ENCODE measurements around the gene NLRC5. TPM values are rescaled to one million over a fixed set of nuclear protein-coding genes. Genes with fewer than 3 reads are reported as not detected.

NLRC5 gene, protein sequence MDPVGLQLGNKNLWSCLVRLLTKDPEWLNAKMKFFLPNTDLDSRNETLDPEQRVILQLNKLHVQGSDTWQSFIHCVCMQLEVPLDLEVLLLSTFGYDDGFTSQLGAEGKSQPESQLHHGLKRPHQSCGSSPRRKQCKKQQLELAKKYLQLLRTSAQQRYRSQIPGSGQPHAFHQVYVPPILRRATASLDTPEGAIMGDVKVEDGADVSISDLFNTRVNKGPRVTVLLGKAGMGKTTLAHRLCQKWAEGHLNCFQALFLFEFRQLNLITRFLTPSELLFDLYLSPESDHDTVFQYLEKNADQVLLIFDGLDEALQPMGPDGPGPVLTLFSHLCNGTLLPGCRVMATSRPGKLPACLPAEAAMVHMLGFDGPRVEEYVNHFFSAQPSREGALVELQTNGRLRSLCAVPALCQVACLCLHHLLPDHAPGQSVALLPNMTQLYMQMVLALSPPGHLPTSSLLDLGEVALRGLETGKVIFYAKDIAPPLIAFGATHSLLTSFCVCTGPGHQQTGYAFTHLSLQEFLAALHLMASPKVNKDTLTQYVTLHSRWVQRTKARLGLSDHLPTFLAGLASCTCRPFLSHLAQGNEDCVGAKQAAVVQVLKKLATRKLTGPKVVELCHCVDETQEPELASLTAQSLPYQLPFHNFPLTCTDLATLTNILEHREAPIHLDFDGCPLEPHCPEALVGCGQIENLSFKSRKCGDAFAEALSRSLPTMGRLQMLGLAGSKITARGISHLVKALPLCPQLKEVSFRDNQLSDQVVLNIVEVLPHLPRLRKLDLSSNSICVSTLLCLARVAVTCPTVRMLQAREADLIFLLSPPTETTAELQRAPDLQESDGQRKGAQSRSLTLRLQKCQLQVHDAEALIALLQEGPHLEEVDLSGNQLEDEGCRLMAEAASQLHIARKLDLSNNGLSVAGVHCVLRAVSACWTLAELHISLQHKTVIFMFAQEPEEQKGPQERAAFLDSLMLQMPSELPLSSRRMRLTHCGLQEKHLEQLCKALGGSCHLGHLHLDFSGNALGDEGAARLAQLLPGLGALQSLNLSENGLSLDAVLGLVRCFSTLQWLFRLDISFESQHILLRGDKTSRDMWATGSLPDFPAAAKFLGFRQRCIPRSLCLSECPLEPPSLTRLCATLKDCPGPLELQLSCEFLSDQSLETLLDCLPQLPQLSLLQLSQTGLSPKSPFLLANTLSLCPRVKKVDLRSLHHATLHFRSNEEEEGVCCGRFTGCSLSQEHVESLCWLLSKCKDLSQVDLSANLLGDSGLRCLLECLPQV (N-terminal part only)
- total RNA-seq, result 100 to 1,000 TPM; 142 to 151 TPM

GRCh38 chr16:56988948-56989945 is at the start of gene NLRC5:
Gene NLRC5, plus strand, starts transcription at chr16:56989557. Its CDS starts 31,156 bp downstream, at chr16:57020713.
- Mint-ChIP-seq H3K9me3 (no peaks in the 10 kb centered on the region), H3K4me3 (peak within 1 kb of the TSS; percentile 99), H3K27ac (peak within 1 kb of the TSS; percentile 99), H3K27me3 (no peaks in the 10 kb centered on the region), H3K36me3 (peaks cover 82% of the 10 kb centered on the region), H3K4me1 (peaks cover 64% of the 10 kb centered on the region)
- DNase-seq, result peak; percentile 95

DNA sequence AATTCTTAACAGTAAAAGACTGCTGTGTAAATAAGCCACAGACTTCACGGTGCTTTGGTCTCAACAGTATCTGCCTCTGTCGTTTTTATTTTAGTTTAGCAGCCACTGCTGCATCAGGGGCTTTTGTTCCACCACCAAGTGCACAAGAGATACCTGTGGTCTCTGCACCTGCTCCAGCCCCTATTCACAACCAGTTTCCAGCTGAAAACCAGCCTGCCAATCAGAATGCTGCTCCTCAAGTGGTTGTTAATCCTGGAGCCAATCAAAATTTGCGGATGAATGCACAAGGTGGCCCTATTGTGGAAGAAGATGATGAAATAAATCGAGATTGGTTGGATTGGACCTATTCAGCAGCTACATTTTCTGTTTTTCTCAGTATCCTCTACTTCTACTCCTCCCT is 49.6 kb upstream of the NLRC5 start:
- Mint-ChIP-seq H3K9me3 (no peaks in the 10 kb centered on the region), H3K4me3 (peak overlapping the region; percentile 16), H3K27ac (peak overlapping the region; percentile 97), H3K4me1 (peaks cover 91% of the 10 kb centered on the region), H3K36me3 (peaks cover 90% of the 10 kb centered on the region), H3K27me3 (no peaks in the 10 kb centered on the region)
- no peak for DNase-seq

GRCh38 chr16:56941092-56941491 is 48.3 kb upstream of the NLRC5 start:
- peaks cover 86% of the 10 kb centered on the region for H3K36me3 Mint-ChIP-seq
- DNase-seq, result no peak
- no peak overlapping the region for H3K4me3 Mint-ChIP-seq
- no peaks in the 10 kb centered on the region for H3K9me3 Mint-ChIP-seq
- no peaks in the 10 kb centered on the region for H3K27me3 Mint-ChIP-seq
- peaks cover 87% of the 10 kb centered on the region for H3K4me1 Mint-ChIP-seq
- peak overlapping the region; percentile 97 for H3K27ac Mint-ChIP-seq

DNA sequence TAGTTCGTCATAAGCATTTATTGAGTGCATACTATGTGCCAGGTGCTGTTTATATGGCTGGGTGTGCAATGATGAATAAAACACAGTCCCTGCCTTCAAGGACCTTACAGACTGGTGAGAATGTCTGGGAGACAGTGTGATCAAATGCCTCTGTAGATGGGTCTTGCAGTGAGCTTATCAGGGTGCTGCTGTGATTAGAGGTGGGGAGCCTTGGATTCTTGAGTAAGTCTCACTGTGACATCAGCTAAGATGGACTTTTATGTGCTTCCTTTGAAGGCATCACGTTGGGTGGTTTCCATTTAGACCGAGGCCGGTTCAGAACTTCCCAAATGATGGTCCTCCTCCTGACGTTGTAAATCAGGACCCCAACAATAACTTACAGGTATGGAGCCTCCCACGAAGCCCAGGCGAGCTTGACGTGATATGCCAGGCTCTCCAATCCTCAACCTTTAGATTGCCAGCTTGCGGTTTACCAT is 47.5 kb upstream of the NLRC5 start:
- no peaks in the 10 kb centered on the region for H3K27me3 Mint-ChIP-seq
- peak overlapping the region; percentile 63 for H3K27ac Mint-ChIP-seq
- peaks cover 82% of the 10 kb centered on the region for H3K36me3 Mint-ChIP-seq
- H3K4me1 Mint-ChIP-seq, result peaks cover 83% of the 10 kb centered on the region
- no peaks in the 10 kb centered on the region for H3K9me3 Mint-ChIP-seq
- no peak for DNase-seq
- H3K4me3 Mint-ChIP-seq, result no peak overlapping the region

DNA sequence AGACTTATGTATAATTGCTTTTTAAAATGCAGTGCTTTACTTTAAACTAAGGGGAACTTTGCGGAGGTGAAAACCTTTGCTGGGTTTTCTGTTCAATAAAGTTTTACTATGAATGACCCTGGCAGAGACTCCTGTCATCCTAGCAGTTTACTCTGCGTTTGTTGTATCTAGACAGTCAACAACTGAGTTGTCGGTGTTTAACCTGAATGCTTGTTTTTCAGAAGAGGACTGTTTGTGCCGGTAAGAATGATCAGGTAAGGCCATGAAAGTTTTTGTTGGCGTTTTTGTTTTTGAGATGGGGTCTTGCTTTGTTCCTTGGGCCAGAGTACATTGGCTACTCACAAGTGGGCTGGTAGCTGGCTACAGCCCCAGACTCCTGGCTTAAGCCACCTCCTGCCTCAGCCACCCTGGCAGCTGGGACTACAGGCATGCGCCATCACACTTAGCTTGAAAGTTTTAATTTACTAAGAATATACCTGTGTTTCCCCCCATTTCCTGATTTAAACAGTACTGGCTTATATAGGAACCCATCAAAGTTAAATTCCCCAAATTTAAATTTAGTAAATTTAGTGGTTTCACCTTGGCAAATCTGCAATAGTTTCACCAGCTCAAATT is 45.5 kb upstream of the NLRC5 start:
- H3K9me3 Mint-ChIP-seq, result no peaks in the 10 kb centered on the region
- DNase-seq, result no peak
- H3K27ac Mint-ChIP-seq, result peak overlapping the region; percentile 87
- H3K36me3 Mint-ChIP-seq, result peaks cover 64% of the 10 kb centered on the region
- H3K4me3 Mint-ChIP-seq, result no peak overlapping the region
- H3K27me3 Mint-ChIP-seq, result no peaks in the 10 kb centered on the region
- H3K4me1 Mint-ChIP-seq, result peaks cover 66% of the 10 kb centered on the region

DNA sequence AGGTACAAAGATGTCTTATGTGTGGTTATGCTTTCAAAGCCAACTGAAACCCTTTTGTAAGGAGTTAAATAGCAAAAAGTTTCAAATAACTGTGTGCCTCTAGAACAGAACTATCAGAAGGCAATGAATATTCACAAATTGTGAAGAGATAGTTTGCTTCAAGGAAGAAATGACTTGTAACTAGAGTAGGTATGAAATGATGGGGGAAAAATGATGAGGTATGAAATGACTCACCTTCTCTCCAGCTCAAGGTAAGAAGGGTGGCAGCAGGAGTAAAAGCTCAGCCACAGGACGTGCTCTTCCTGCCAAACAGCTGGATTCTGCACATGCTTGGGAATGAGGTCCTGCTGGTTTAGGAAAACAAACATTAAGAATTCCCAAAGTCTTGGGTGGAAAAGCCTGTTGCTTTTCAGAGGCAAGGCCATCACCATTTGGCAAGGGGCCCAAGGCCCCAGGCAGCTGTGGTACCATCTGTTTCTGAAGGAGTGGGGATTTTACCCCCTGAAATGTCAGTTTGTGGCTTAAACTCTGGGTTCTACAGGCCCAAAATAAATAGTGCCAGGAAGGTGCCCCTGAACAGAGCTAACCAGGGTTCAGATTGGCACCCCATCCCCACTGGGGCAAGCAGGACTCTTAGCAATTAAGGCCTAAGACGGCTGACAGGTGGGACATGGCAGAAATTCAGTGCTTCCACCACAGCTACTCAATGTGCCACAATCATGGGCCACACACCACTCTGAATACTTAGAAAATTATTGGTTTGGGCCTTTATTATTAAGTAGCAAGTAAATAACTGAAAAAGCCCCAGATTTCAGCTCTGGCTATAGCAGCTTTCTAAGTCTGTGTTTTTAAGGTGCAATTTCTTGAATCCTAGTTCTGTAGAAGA is 44.2 kb upstream of the NLRC5 start:
- Mint-ChIP-seq H3K9me3 (no peaks in the 10 kb centered on the region), H3K4me1 (peaks cover 52% of the 10 kb centered on the region), H3K36me3 (peaks cover 51% of the 10 kb centered on the region), H3K27me3 (no peaks in the 10 kb centered on the region), H3K4me3 (peak overlapping the region; percentile 32), H3K27ac (peak overlapping the region; percentile 87)
- peak; percentile 27 for DNase-seq

- no peak for DNase-seq
- Mint-ChIP-seq H3K4me3 (no peak overlapping the region), H3K27me3 (no peaks in the 10 kb centered on the region), H3K36me3 (peaks cover 44% of the 10 kb centered on the region), H3K27ac (peak overlapping the region; percentile 62), H3K4me1 (peaks cover 52% of the 10 kb centered on the region), H3K9me3 (no peaks in the 10 kb centered on the region)
Observed at GRCh38 chr16:56945847-56946527, 43.4 kb upstream of the NLRC5 start.

DNA sequence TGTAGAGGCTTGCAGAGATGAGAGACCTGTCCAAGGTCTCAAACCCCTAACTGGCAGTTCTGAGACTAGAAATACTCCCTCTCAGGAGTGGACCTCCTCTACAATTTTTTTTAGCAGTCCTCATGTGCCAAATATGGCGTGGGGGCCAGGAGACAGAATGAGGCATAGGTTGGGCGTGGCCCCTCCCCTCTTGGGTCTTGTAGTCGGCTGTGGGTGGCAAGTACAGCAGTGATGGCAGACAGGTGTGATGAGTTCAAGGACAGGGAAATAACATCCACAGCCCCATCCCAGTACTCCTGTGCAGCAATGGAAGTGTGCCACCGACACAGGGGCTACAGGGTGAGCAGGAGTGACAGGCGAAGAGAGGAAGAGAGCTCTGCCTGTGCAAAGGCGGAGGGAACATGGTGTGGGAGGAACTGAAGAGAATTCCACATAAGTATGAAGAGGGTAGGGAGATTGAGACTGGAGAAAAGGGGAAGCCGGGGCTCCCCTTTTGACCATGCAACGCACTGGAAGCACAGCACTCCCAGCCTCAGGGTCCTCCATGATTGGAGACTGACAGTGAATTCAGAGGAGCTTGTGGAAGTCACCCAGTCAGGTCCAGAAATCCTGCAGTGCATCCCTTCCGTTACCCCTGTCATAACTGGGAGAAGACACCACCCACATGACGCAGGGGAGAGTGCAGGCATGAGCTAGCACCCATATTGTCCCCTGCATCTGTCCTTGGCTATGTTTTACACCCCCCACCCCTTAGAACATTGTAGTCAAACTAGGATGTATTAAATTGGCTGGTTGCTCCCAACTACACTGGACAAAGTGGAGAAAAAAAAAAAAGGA is 42.4 kb upstream of the NLRC5 start:
- Mint-ChIP-seq H3K4me3 (no peak overlapping the region), H3K36me3 (peaks cover 37% of the 10 kb centered on the region), H3K27me3 (no peaks in the 10 kb centered on the region), H3K27ac (peak overlapping the region; percentile 32), H3K9me3 (no peaks in the 10 kb centered on the region), H3K4me1 (peaks cover 51% of the 10 kb centered on the region)
- no peak for DNase-seq

GRCh38 chr16:56947604-56947995 is 41.8 kb upstream of the NLRC5 start:
- Mint-ChIP-seq H3K4me1 (peaks cover 46% of the 10 kb centered on the region), H3K9me3 (no peaks in the 10 kb centered on the region), H3K27me3 (no peaks in the 10 kb centered on the region), H3K4me3 (no peak overlapping the region), H3K27ac (peak overlapping the region; percentile 26), H3K36me3 (peaks cover 32% of the 10 kb centered on the region)
- DNase-seq, result no peak

- DNase-seq, result no peak
- H3K4me3 Mint-ChIP-seq, result no peak overlapping the region
- H3K36me3 Mint-ChIP-seq, result peaks cover 25% of the 10 kb centered on the region
- H3K4me1 Mint-ChIP-seq, result peaks cover 40% of the 10 kb centered on the region
- H3K27me3 Mint-ChIP-seq, result no peaks in the 10 kb centered on the region
- no peak overlapping the region for H3K27ac Mint-ChIP-seq
- H3K9me3 Mint-ChIP-seq, result no peaks in the 10 kb centered on the region
Observed at GRCh38 chr16:56948234-56948633, 41.1 kb upstream of the NLRC5 start.

- peaks cover 21% of the 10 kb centered on the region for H3K4me1 Mint-ChIP-seq
- H3K4me3 Mint-ChIP-seq, result no peak overlapping the region
- H3K36me3 Mint-ChIP-seq, result peaks cover 10% of the 10 kb centered on the region
- H3K27me3 Mint-ChIP-seq, result no peaks in the 10 kb centered on the region
- no peaks in the 10 kb centered on the region for H3K9me3 Mint-ChIP-seq
- no peak overlapping the region for H3K27ac Mint-ChIP-seq
- no peak for DNase-seq
Observed at GRCh38 chr16:56950051-56950450, 39.3 kb upstream of the NLRC5 start.

All from activated naive CD8-positive, alpha-beta T cell treated with anti-CD3 and anti-CD28 coated beads for 36 hours (primary cell).